HEK293T (cell line): ENCODE data around the gene KLRC1.

Experiments used
- ELF4 ChIP-seq: fragments of 450-650 bp; IDR thresholded peaks from 2 replicates; pipeline ENCODE4 v1.6.1; 2017; ENCODE audit warnings: antibody characterized with exemption
- FOXM1 ChIP-seq: fragments of 450-650 bp; IDR thresholded peaks from 2 replicates; pipeline ENCODE4 v1.6.1; 2017; ENCODE audit warnings: mild to moderate bottlenecking, borderline replicate concordance
- L3MBTL2 ChIP-seq: fragments of 450-650 bp; conservative IDR thresholded peaks from 2 replicates; pipeline ENCODE4 v1.6.1; 2016; ENCODE audit warnings: mild to moderate bottlenecking
- LEF1 ChIP-seq: fragments of 450-650 bp; IDR thresholded peaks from 2 replicates; pipeline ENCODE4 v1.6.1; 2017; ENCODE audit warnings: mild to moderate bottlenecking, borderline replicate concordance
- NFRKB ChIP-seq: fragments of 450-650 bp; IDR thresholded peaks from 2 replicates; pipeline ENCODE4 v1.6.1; 2016; ENCODE audit warnings: mild to moderate bottlenecking, moderate library complexity
- SP1 ChIP-seq: fragments of 450-650 bp; IDR thresholded peaks from 2 replicates; pipeline ENCODE4 v1.6.1; 2017
- TARDBP ChIP-seq: fragments of 450-650 bp; IDR thresholded peaks from 2 replicates; pipeline ENCODE4 v1.6.1; 2016
- TF ChIP-seq, protein P1 (sequence below): fragments of 450-650 bp; IDR thresholded peaks from 2 replicates; pipeline ENCODE4 v1.6.1; 2016

DNA sequence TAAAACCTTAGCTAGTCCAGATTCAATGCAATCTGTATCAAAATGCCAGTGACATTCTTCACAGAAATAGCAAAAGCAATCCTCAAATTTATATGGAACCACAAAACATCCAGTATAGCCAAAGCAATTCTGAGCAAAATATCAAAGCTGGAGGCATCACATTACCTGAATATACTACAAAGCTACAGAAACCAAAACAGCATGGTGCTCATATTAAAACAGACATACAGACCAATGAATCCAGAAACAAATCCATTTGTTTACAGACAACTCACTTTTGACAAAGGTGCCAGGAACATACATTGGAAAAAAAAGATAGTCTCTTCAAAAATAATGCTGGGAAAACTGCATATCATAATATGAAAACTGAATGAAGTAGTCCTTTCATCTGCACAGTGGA lies 48.4 kb downstream of the KLRC1 start:
- TF ChIP-seq, protein P1, sequence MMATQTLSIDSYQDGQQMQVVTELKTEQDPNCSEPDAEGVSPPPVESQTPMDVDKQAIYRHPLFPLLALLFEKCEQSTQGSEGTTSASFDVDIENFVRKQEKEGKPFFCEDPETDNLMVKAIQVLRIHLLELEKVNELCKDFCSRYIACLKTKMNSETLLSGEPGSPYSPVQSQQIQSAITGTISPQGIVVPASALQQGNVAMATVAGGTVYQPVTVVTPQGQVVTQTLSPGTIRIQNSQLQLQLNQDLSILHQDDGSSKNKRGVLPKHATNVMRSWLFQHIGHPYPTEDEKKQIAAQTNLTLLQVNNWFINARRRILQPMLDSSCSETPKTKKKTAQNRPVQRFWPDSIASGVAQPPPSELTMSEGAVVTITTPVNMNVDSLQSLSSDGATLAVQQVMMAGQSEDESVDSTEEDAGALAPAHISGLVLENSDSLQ, result no peak
- TF ChIP-seq L3MBTL2, result no peak
- TF ChIP-seq SP1, result no peak
- no peak for TF ChIP-seq FOXM1
- TF ChIP-seq LEF1, result no peak
- TF ChIP-seq ELF4, result no peak
- no peak for TF ChIP-seq TARDBP
- TF ChIP-seq NFRKB, result no peak
